Stomach (tissue), 9 donors: ENCODE measurements around the gene GPX8. TPM values are rescaled to one million over a fixed set of nuclear protein-coding genes. Genes with fewer than 3 reads are reported as not detected.
A peak's percentile ranks its signal among the peaks of the same experiment; 100 is the strongest.

Source experiments
- DNase-seq, 2 donors: peaks; one replicate each; pipeline versions ENCODE4 v3.0.0 to v3.0.0-alpha.2; 2013 to 2019
- H3K27ac ChIP-seq, 5 donors: fragments of 200-600 bp in 4 of 5; sonication (generic) in 4 of 5; one replicate each; pipeline ENCODE4 v1.5.1; 2013 to 2019; ENCODE audit warnings: mild to moderate bottlenecking in 1 of 5, moderate library complexity in 1 of 5
- H3K27me3 ChIP-seq, 3 donors: fragments of 200-600 bp; sonication (generic); one replicate each; pipeline ENCODE4 v1.5.1; 2017 to 2019; ENCODE audit warnings: mixed run types in 1 of 3
- H3K36me3 ChIP-seq, 4 donors: fragments of 200-600 bp; sonication (generic); 1 replicate in 3 of 4; 2 replicates in 1 of 4; pipeline ENCODE4 v1.5.1; 2016 to 2019
- H3K4me1 ChIP-seq, 4 donors: fragments of 200-600 bp; sonication (generic); one replicate each; pipeline ENCODE4 v1.5.1; 2016 to 2019
- H3K4me3 ChIP-seq, 4 donors: fragments of 200-600 bp; sonication (generic) in 3 of 4; one replicate each; pipeline ENCODE4 v1.5.1; 2016 to 2019; ENCODE audit warnings: mild to moderate bottlenecking in 1 of 4
- H3K9me3 ChIP-seq, 4 donors: fragments of 200-600 bp; sonication (generic); one replicate each; pipeline ENCODE4 v1.5.1; 2016 to 2019
- EP300 ChIP-seq: sonication (generic); formaldehyde crosslinking; IDR thresholded peaks from one replicate; pipeline ENCODE4 v1.6.1; 2017; ENCODE audit warnings: antibody characterized with exemption
- POLR2A ChIP-seq, 4 donors: fragments of 450-650 bp; IDR thresholded peaks; one replicate each; pipeline ENCODE4 v1.6.1; 2016; ENCODE audit warnings: antibody characterized with exemption in 4 of 4, control low read depth in 2 of 4, mild to moderate bottlenecking in 1 of 4, moderate library complexity in 1 of 4
- POLR2AphosphoS5 ChIP-seq, 3 donors: sonication (generic); formaldehyde crosslinking; IDR thresholded peaks; one replicate each; pipeline ENCODE4 v1.6.1; 2016; ENCODE audit warnings: antibody characterized with exemption in 3 of 3
- WGBS, 5 donors: extraction: QIAGEN DNeasy Blood & Tissue Kit in 3 of 5; methylation state at CpG; one replicate each; pipeline versions ENCODE4 v1.1.5 to v1.1.7; 2013 to 2018; 5-methylcytosine and 5-hydroxymethylcytosine counted together
- intact Hi-C: fragments of 100-400 bp; cut with DNase I; formaldehyde crosslinking; loops from one replicate; pipeline ENCODE4 v1.15.1; 2023; ENCODE audit warnings: low total_unique reads
- polyA plus RNA-seq, 3 donors: library from polyadenylated mRNA; stranded (reverse); fragments of 200-250 nt; gene quantifications; one replicate each; pipeline ENCODE4 v1.2.3, GENCODE V29; 2013
- total RNA-seq, 5 donors: library from RNA; depleted of rRNA; stranded (reverse); fragments of >200 nt; gene quantifications; one replicate each; pipeline versions ENCODE4 v1.1.0 to v1.2.3, GENCODE V29; 2014 to 2016
- TF ChIP-seq, protein P1 (sequence below), 7 experiments: fragments of 450-650 bp in 4 of 7; fragments of 200-600 bp in 3 of 7; sonication (generic) in 3 of 7; IDR thresholded peaks; one replicate each; pipeline ENCODE4 v1.5.1; 2016 to 2019; ENCODE audit warnings: antibody characterized with exemption in 7 of 7, control low read depth in 2 of 7, mild to moderate bottlenecking in 1 of 7
- donor health status: healthy with polysubstance abuse.
- donor health status: Bipolar disorder and iron deficiency.
- donor health status: healthy.

The GPX8 gene
- total and polyA plus RNA-seq, 8 donors = 0.89 to 26.1 (median 4.3) TPM; not detected in 1

DNA sequence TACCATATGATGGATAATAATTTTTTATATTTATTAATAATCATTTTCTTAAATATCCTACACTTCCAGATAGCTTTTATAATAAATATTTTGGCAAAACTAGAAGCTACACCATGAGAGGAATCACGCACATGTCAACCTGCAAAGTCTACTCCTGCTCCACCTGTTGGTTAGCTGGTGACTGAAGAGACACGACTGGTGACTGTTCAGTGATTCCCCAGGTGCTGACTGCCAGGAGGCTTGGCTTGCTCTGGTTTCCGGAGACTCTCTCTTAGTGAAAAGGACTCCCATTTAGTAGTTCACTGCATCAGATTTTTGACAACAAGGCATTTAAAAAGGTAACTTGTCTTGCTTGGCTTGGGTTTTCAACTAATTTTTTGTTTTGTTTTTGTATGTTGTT is 36.6 kb upstream of the GPX8 start:
- Histone ChIP-seq H3K27ac (no peak overlapping the region), H3K4me3 (no peak overlapping the region), H3K27me3 (peaks cover 0 to 5% (median 0%) of the 10 kb centered on the region in 3 donors), H3K4me1 (no peaks in the 10 kb centered on the region), H3K9me3 (no peaks in the 10 kb centered on the region), H3K36me3 (no peaks in the 10 kb centered on the region)
- intact Hi-C loops = no loop called here
- DNase-seq = no peak
- WGBS, 5 donors = 70 to 74% (median 72%) methylated on average over 3 of the region's 3 CpGs
- TF ChIP-seq POLR2A (IDR thresholded peaks at IDR 0.05) (no peak), POLR2AphosphoS5 (IDR thresholded peaks at IDR 0.05) (no peak), EP300 (no peak)
- TF ChIP-seq, protein P1, sequence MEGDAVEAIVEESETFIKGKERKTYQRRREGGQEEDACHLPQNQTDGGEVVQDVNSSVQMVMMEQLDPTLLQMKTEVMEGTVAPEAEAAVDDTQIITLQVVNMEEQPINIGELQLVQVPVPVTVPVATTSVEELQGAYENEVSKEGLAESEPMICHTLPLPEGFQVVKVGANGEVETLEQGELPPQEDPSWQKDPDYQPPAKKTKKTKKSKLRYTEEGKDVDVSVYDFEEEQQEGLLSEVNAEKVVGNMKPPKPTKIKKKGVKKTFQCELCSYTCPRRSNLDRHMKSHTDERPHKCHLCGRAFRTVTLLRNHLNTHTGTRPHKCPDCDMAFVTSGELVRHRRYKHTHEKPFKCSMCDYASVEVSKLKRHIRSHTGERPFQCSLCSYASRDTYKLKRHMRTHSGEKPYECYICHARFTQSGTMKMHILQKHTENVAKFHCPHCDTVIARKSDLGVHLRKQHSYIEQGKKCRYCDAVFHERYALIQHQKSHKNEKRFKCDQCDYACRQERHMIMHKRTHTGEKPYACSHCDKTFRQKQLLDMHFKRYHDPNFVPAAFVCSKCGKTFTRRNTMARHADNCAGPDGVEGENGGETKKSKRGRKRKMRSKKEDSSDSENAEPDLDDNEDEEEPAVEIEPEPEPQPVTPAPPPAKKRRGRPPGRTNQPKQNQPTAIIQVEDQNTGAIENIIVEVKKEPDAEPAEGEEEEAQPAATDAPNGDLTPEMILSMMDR (IDR thresholded peaks at IDR 0.05) = no peak

- intact Hi-C loops = no loop called here
- TF ChIP-seq POLR2AphosphoS5 (IDR thresholded peaks at IDR 0.05) (no peak), POLR2A (IDR thresholded peaks at IDR 0.05) (no peak), EP300 (no peak)
- TF ChIP-seq, protein P1 (IDR thresholded peaks at IDR 0.05) = no peak
- 53 to 69% (median 54%) methylated on average over 5 of the region's 5 CpGs for WGBS, 5 donors
Measured at GRCh38 chr5:55134053-55134722, 25.8 kb upstream of the GPX8 start.

GRCh38 chr5:55136521-55136920 is 23.4 kb upstream of the GPX8 start:
- Histone ChIP-seq H3K4me3 (no peak overlapping the region), H3K36me3 (no peaks in the 10 kb centered on the region), H3K9me3 (no peaks in the 10 kb centered on the region), H3K27me3 (peaks cover 0 to 5% (median 0%) of the 10 kb centered on the region in 3 donors), H3K4me1 (no peaks in the 10 kb centered on the region), H3K27ac (no peak overlapping the region)
- TF ChIP-seq POLR2AphosphoS5 (IDR thresholded peaks at IDR 0.05) = no peak
- TF ChIP-seq, protein P1 (IDR thresholded peaks at IDR 0.05) = no peak
- no peak for TF ChIP-seq POLR2A (IDR thresholded peaks at IDR 0.05)
- no peak for TF ChIP-seq EP300
- WGBS, 5 donors = 69 to 79% (median 74%) methylated on average over 3 of the region's 3 CpGs
- intact Hi-C loops = no loop called here
- no peak for DNase-seq

More at GRCh38 chr5:55134053-55134722, 25.8 kb upstream of the GPX8 start:
- H3K9me3 ChIP-seq = peaks cover 0 to 13% (median 10%) of the 10 kb centered on the region in 4 donors
- H3K27ac ChIP-seq = no peak overlapping the region
- peaks cover 0 to 5% (median 0%) of the 10 kb centered on the region in 3 donors for H3K27me3 ChIP-seq
- H3K36me3 ChIP-seq = no peaks in the 10 kb centered on the region
- H3K4me3 ChIP-seq = no peak overlapping the region
- no peak for DNase-seq
- H3K4me1 ChIP-seq = no peaks in the 10 kb centered on the region

GRCh38 chr5:55140908-55141665 is 18.9 kb upstream of the GPX8 start:
- peak in 1 of 2 donors; percentile 32 for DNase-seq
- 64 to 76% (median 74%) methylated on average over 9 of the region's 9 CpGs for WGBS, 5 donors
- intact Hi-C loops = loop anchor here (10.0 kb wide), 1 partner anchor 236 kb away; no protein-coding TSS in a partner anchor
- TF ChIP-seq, protein P1 (IDR thresholded peaks at IDR 0.05) = no peak
- TF ChIP-seq POLR2A (IDR thresholded peaks at IDR 0.05) (no peak), EP300 (no peak), POLR2AphosphoS5 (IDR thresholded peaks at IDR 0.05) (no peak)
- peaks cover 0 to 1% (median 0%) of the 10 kb centered on the region in 4 donors for H3K4me1 ChIP-seq
- H3K27me3 ChIP-seq = peaks cover 0 to 3% (median 0%) of the 10 kb centered on the region in 3 donors
- no peaks in the 10 kb centered on the region for H3K9me3 ChIP-seq
- H3K4me3 ChIP-seq = no peak overlapping the region
- H3K27ac ChIP-seq = no peak overlapping the region
- H3K36me3 ChIP-seq = no peaks in the 10 kb centered on the region
